Neural progenitor cell (in vitro differentiated cells): ENCODE results near the gene STPG4. TPM values are rescaled to one million over a fixed set of nuclear protein-coding genes. Genes with fewer than 3 reads are reported as not detected.
A peak's percentile ranks its signal among the peaks of the same experiment; 100 is the strongest.

Source experiments
- DNase-seq: peaks from one replicate; pipeline ENCODE4 v3.0.0-alpha.2; 2016; ENCODE audit warnings: low spot score
- H2AFZ ChIP-seq: fragments of 200-600 bp; sonication (generic); replicated peaks from 2 replicates; pipeline ENCODE4 v1.6.1; 2016; ENCODE audit warnings: antibody characterized with exemption
- H3F3A ChIP-seq: fragments of 200-600 bp; sonication (generic); 2 replicates; pipeline ENCODE4 v1.6.1; 2016; ENCODE audit warnings: antibody characterized with exemption, low read depth
- H3K27ac ChIP-seq: fragments of 200-600 bp; sonication (generic); 2 replicates; pipeline ENCODE4 v1.5.1; 2016; ENCODE audit warnings: mild to moderate bottlenecking
- H3K27me3 ChIP-seq: fragments of 200-600 bp; sonication (generic); 2 replicates; pipeline ENCODE4 v1.6.1; 2016; ENCODE audit warnings: mild to moderate bottlenecking, moderate library complexity
- H3K36me3 ChIP-seq: fragments of 200-600 bp; sonication (generic); 2 replicates; pipeline ENCODE4 v1.5.1; 2016
- H3K4me1 ChIP-seq: fragments of 200-600 bp; sonication (generic); 2 replicates; pipeline ENCODE4 v1.6.1; 2016; ENCODE audit warnings: mixed run types
- H3K4me2 ChIP-seq: fragments of 200-600 bp; sonication (generic); 2 replicates; pipeline ENCODE4 v1.6.1; 2016
- H3K4me3 ChIP-seq: fragments of 200-600 bp; sonication (generic); 2 replicates; pipeline ENCODE4 v1.5.1; 2016
- H3K79me2 ChIP-seq: fragments of 200-600 bp; sonication (generic); 2 replicates; pipeline ENCODE4 v1.6.1; 2016; ENCODE audit warnings: low read depth
- H3K9ac ChIP-seq: fragments of 200-600 bp; sonication (generic); 2 replicates; pipeline ENCODE4 v1.6.1; 2016
- H3K9me3 ChIP-seq: fragments of 200-600 bp; sonication (generic); 2 replicates; pipeline ENCODE4 v1.5.1; 2016; ENCODE audit warnings: low read depth
- H4K20me1 ChIP-seq: fragments of 200-600 bp; sonication (generic); 2 replicates; pipeline ENCODE4 v1.6.1; 2016; ENCODE audit warnings: low read depth
- H3K27ac Mint-ChIP-seq: 3 replicates; pipeline ENCODE4 v1.8.0; 2021; ENCODE audit warnings: mixed read lengths
- H3K27me3 Mint-ChIP-seq: 2 replicates; pipeline ENCODE4 v1.8.0; 2022; ENCODE audit warnings: low read depth, mild to moderate bottlenecking, inconsistent platforms, moderate library complexity, mixed read lengths; ENCODE audit not compliant: insufficient read depth
- H3K36me3 Mint-ChIP-seq: 3 replicates; pipeline ENCODE4 v1.8.0; 2021; ENCODE audit warnings: mixed read lengths
- H3K4me1 Mint-ChIP-seq: 3 replicates; pipeline ENCODE4 v1.8.0; 2021; ENCODE audit warnings: mixed read lengths
- H3K4me3 Mint-ChIP-seq: 3 replicates; pipeline ENCODE4 v1.8.0; 2021; ENCODE audit warnings: mild to moderate bottlenecking, moderate library complexity, mixed read lengths
- H3K9me3 Mint-ChIP-seq: 3 replicates; pipeline ENCODE4 v1.8.0; 2020; ENCODE audit warnings: mixed read lengths
- CTCF ChIP-seq: fragments of 200-600 bp; sonication (generic); IDR thresholded peaks from 2 replicates; pipeline ENCODE4 v1.5.1; 2017; ENCODE audit warnings: antibody characterized with exemption, mild to moderate bottlenecking
- EZH2 ChIP-seq: fragments of 200-600 bp; sonication (generic); IDR thresholded peaks from 2 replicates; pipeline ENCODE4 v1.6.1; 2017; ENCODE audit warnings: antibody characterized with exemption, mild to moderate bottlenecking, moderate library complexity
- EZH2phosphoT487 ChIP-seq: fragments of 200-600 bp; sonication (generic); IDR thresholded peaks from 2 replicates; pipeline ENCODE4 v1.6.1; 2017; ENCODE audit warnings: antibody characterized with exemption
- total RNA-seq: library from RNA; depleted of rRNA; stranded (reverse); fragments of >200 nt; gene quantifications from 2 replicates; pipeline ENCODE4 v1.2.3, GENCODE V29; 2015; ENCODE audit warnings: low replicate concordance

STPG4 gene
- total RNA-seq, 1 donor from 2014 or later = not detected

- Mint-ChIP-seq H3K27ac (no peak overlapping the region), H3K36me3 (peaks cover 13% of the 10 kb centered on the region), H3K9me3 (peaks cover 2% of the 10 kb centered on the region), H3K4me1 (peaks cover 71% of the 10 kb centered on the region), H3K4me3 (peak overlapping the region; percentile 98), H3K27me3 (peaks cover 11% of the 10 kb centered on the region)
- no peaks in the 10 kb centered on the region for H3K27me3 ChIP-seq
- H3F3A ChIP-seq = peaks cover 41% of the 10 kb centered on the region
- H3K4me3 ChIP-seq = peak overlapping the region; percentile 88
- no peak for DNase-seq
- H3K9ac ChIP-seq = no peak overlapping the region
- H2AFZ ChIP-seq = no peak overlapping the region
- H3K9me3 ChIP-seq = no peaks in the 10 kb centered on the region
- peaks cover 11% of the 10 kb centered on the region for H3K36me3 ChIP-seq
- H3K4me1 ChIP-seq = peaks cover 52% of the 10 kb centered on the region
- peak overlapping the region; percentile 83 for H3K4me2 ChIP-seq
- H3K27ac ChIP-seq = no peak overlapping the region
- no peak for TF ChIP-seq EZH2
- TF ChIP-seq CTCF = no peak
- TF ChIP-seq EZH2phosphoT487 = no peak
- H4K20me1 ChIP-seq = peaks cover 64% of the 10 kb centered on the region
- peaks cover 79% of the 10 kb centered on the region for H3K79me2 ChIP-seq
Observed at GRCh38 chr2:47173986-47174732, 19.1 kb upstream of the STPG4 start.

- Histone ChIP-seq H3K9ac (no peak overlapping the region), H4K20me1 (peaks cover 75% of the 10 kb centered on the region), H3K27ac (no peak overlapping the region), H3K27me3 (no peaks in the 10 kb centered on the region), H3K4me1 (peaks cover 42% of the 10 kb centered on the region), H3K36me3 (peaks cover 11% of the 10 kb centered on the region), H2AFZ (no peak overlapping the region), H3K79me2 (peaks cover 89% of the 10 kb centered on the region), H3K4me2 (peak overlapping the region; percentile 83), H3K4me3 (peak overlapping the region; percentile 88), H3K9me3 (no peaks in the 10 kb centered on the region), H3F3A (peaks cover 35% of the 10 kb centered on the region)
- Mint-ChIP-seq H3K27ac (no peak overlapping the region), H3K4me1 (peaks cover 63% of the 10 kb centered on the region), H3K27me3 (peaks cover 11% of the 10 kb centered on the region), H3K36me3 (peaks cover 20% of the 10 kb centered on the region), H3K4me3 (peak overlapping the region; percentile 98), H3K9me3 (peaks cover 2% of the 10 kb centered on the region)
- no peak for DNase-seq
- TF ChIP-seq EZH2phosphoT487 = no peak
- TF ChIP-seq CTCF = no peak
- TF ChIP-seq EZH2 = no peak
Observed at GRCh38 chr2:47172922-47173695, 18.0 kb upstream of the STPG4 start.

- H3K4me3 ChIP-seq = peak overlapping the region; percentile 23
- peaks cover 2% of the 10 kb centered on the region for H3K9me3 Mint-ChIP-seq
- H3K4me2 ChIP-seq = peak overlapping the region; percentile 83
- H2AFZ ChIP-seq = no peak overlapping the region
- peaks cover 57% of the 10 kb centered on the region for H3K4me1 Mint-ChIP-seq
- H3K9me3 ChIP-seq = no peaks in the 10 kb centered on the region
- H3K27ac Mint-ChIP-seq = no peak overlapping the region
- H4K20me1 ChIP-seq = peaks cover 81% of the 10 kb centered on the region
- H3K36me3 ChIP-seq = peaks cover 11% of the 10 kb centered on the region
- TF ChIP-seq CTCF (no peak), EZH2 (no peak), EZH2phosphoT487 (no peak)
- peaks cover 23% of the 10 kb centered on the region for H3K36me3 Mint-ChIP-seq
- H3K27ac ChIP-seq = no peak overlapping the region
- H3K27me3 Mint-ChIP-seq = peaks cover 11% of the 10 kb centered on the region
- no peak overlapping the region for H3K9ac ChIP-seq
- peaks cover 91% of the 10 kb centered on the region for H3K79me2 ChIP-seq
- peak overlapping the region; percentile 98 for H3K4me3 Mint-ChIP-seq
- H3K4me1 ChIP-seq = peaks cover 34% of the 10 kb centered on the region
- no peaks in the 10 kb centered on the region for H3K27me3 ChIP-seq
- H3F3A ChIP-seq = peaks cover 30% of the 10 kb centered on the region
- DNase-seq = no peak
Observed at GRCh38 chr2:47172156-47172921, 17.2 kb upstream of the STPG4 start.
